A549 (cell line): Measurements from ENCODE around the gene PNISR. TPM values are rescaled to one million over a fixed set of nuclear protein-coding genes. Genes with fewer than 3 reads are reported as not detected.
A peak's percentile ranks its signal among the peaks of the same experiment; 100 is the strongest.

Experiments used
- ATAC-seq, 2 experiments: fragments of 200-7000 bp in 1 of 2; fragments of >200 bp in 1 of 2; cut with Nextera tagmentation in 1 of 2; cut with Tn5 transposase in 1 of 2; 3 replicates each; pipeline versions ENCODE4 v1.8.0 to v1.9.1; 2018 to 2020; ENCODE audit warnings: mild to moderate bottlenecking in 1 of 2, moderate library complexity in 1 of 2
- CTCF ChIA-PET: fragments of 300-600 bp; sonication (Branson Sonifier 250); formaldehyde crosslinking; extraction: SDS; loops from one replicate; lab custom pipeline; 2021; ENCODE audit warnings: antibody characterized with exemption, inconsistent platforms; lab: Yijun Ruan, JAX
- POLR2A ChIA-PET: fragments of 350-600 bp; formaldehyde crosslinking; extraction: SDS; loops from one replicate; lab custom pipeline; 2021; ENCODE audit warnings: antibody characterized with exemption, inconsistent platforms; lab: Yijun Ruan, JAX
- DNase-seq, 2 experiments: peaks; one replicate each; pipeline versions ENCODE4 v3.0.0 to v3.0.0-alpha.2; 2011 to 2016; ENCODE audit warnings: low read depth in 1 of 2, low spot score in 1 of 2
- FAIRE-seq: peaks from 2 replicates; lab custom pipeline; 2011; peaks lifted over from hg19 to GRCh38; lab: Jason Lieb, UNC
- H3K27ac ChIP-seq, 2 experiments: fragments of >200 bp; sonication (Bioruptor Twin); formaldehyde crosslinking; 3 replicates each; pipeline ENCODE4 v1.5.1; 2016 to 2017
- H3K4me1 ChIP-seq: fragments of >200 bp; sonication (Bioruptor Twin); formaldehyde crosslinking; 3 replicates; pipeline ENCODE4 v1.6.1; 2016
- H3K4me2 ChIP-seq: fragments of >200 bp; sonication (Bioruptor Twin); formaldehyde crosslinking; 3 replicates; pipeline ENCODE4 v1.6.1; 2016
- H3K4me3 ChIP-seq: fragments of >200 bp; sonication (Bioruptor Twin); formaldehyde crosslinking; 3 replicates; pipeline ENCODE4 v1.5.1; 2016
- H3K9me3 ChIP-seq: fragments of >200 bp; sonication (Bioruptor Twin); formaldehyde crosslinking; 3 replicates; pipeline ENCODE4 v1.6.1; 2016
- CBX8 ChIP-seq: fragments of 200-600 bp; sonication (generic); IDR thresholded peaks from 2 replicates; pipeline ENCODE4 v1.6.1; 2016
- EHF ChIP-seq: fragments of 250-450 bp; sonication (Bioruptor Pico); IDR thresholded peaks from 2 replicates; pipeline ENCODE4 v1.5.0; 2020; ENCODE audit warnings: mild to moderate bottlenecking
- EP300 ChIP-seq, 2 experiments: fragments of >200 bp; sonication (Bioruptor Twin); formaldehyde crosslinking; IDR thresholded peaks; 2 replicates in 1 of 2; 3 replicates in 1 of 2; pipeline ENCODE4 v1.6.1; 2016 to 2017
- FOSL2 ChIP-seq, 2 experiments: fragments of 450-650 bp in 1 of 2; fragments of >200 bp in 1 of 2; sonication (Bioruptor Twin) in 1 of 2; formaldehyde crosslinking; IDR thresholded peaks; 2 replicates each; pipeline versions ENCODE4 v1.5.0 to v1.6.1; 2016 to 2020; ENCODE audit warnings: mild to moderate bottlenecking in 1 of 2, moderate library complexity in 1 of 2
- GATA3 ChIP-seq: IDR thresholded peaks from 2 replicates; pipeline ENCODE4 v1.6.1; 2012; ENCODE audit warnings: borderline replicate concordance
- HEYL ChIP-seq: fragments of 250-450 bp; sonication (Bioruptor Pico); IDR thresholded peaks from 2 replicates; pipeline ENCODE4 v1.8.0; 2021; ENCODE audit warnings: mild to moderate bottlenecking, moderate library complexity
- HOXA7 ChIP-seq: fragments of 250-450 bp; sonication (Bioruptor Pico); IDR thresholded peaks from 2 replicates; pipeline ENCODE4 v1.5.0; 2020; ENCODE audit warnings: mild to moderate bottlenecking, moderate library complexity
- JUN ChIP-seq, 2 experiments: fragments of >200 bp; sonication (Bioruptor Twin); formaldehyde crosslinking; IDR thresholded peaks; 2 replicates in 1 of 2; 3 replicates in 1 of 2; pipeline ENCODE4 v1.6.1; 2016 to 2017
- JUNB ChIP-seq: fragments of >200 bp; sonication (Bioruptor Twin); formaldehyde crosslinking; IDR thresholded peaks from 2 replicates; pipeline ENCODE4 v1.6.1; 2016
- MAZ ChIP-seq: fragments of 150-350 bp; IDR thresholded peaks from 2 replicates; pipeline ENCODE4 v1.6.1; 2014; ENCODE audit warnings: antibody characterized with exemption, low read depth, low read length, borderline replicate concordance
- NFE2L2 ChIP-seq: fragments of 150-350 bp; conservative IDR thresholded peaks from 2 replicates; pipeline ENCODE4 v1.6.1; 2014; ENCODE audit warnings: low read length
- NPAS2 ChIP-seq: fragments of 250-450 bp; sonication (Bioruptor Pico); IDR thresholded peaks from 2 replicates; pipeline ENCODE4 v1.8.0; 2022; ENCODE audit warnings: mild to moderate bottlenecking, moderate library complexity, borderline replicate concordance
- PHF8 ChIP-seq: fragments of 200-600 bp; sonication (generic); IDR thresholded peaks from 2 replicates; pipeline ENCODE4 v1.6.1; 2016; ENCODE audit warnings: low read depth, mild to moderate bottlenecking, antibody characterized with exemption, moderate library complexity, borderline replicate concordance
- POLR2A ChIP-seq: IDR thresholded peaks from 2 replicates; pipeline ENCODE4 v1.6.1; 2012; ENCODE audit warnings: mild to moderate bottlenecking, low read length
- RAD21 ChIP-seq, 2 experiments: fragments of >200 bp in 1 of 2; sonication (Bioruptor Twin) in 1 of 2; formaldehyde crosslinking in 1 of 2; IDR thresholded peaks in 1 of 2; conservative IDR thresholded peaks in 1 of 2; 2 replicates in 1 of 2; 3 replicates in 1 of 2; pipeline ENCODE4 v1.6.1; 2012 to 2018; ENCODE audit warnings: inconsistent platforms in 1 of 2
- RARB ChIP-seq: fragments of 250-450 bp; sonication (Bioruptor Pico); IDR thresholded peaks from 2 replicates; pipeline ENCODE4 v1.8.0; 2021; ENCODE audit warnings: mild to moderate bottlenecking, moderate library complexity
- RFX5 ChIP-seq: fragments of 450-650 bp; IDR thresholded peaks from 2 replicates; pipeline ENCODE4 v1.7.1; 2014; ENCODE audit warnings: antibody characterized with exemption, mild to moderate bottlenecking, moderate library complexity
- TFCP2L1 ChIP-seq: fragments of 250-450 bp; sonication (Bioruptor Pico); IDR thresholded peaks from 2 replicates; pipeline ENCODE4 v1.5.0; 2021; ENCODE audit warnings: mild to moderate bottlenecking
- TP53 ChIP-seq: fragments of 250-450 bp; sonication (Bioruptor Pico); IDR thresholded peaks from 2 replicates; pipeline ENCODE4 v1.5.0; 2021; ENCODE audit warnings: mild to moderate bottlenecking, moderate library complexity
- ZC3H11A ChIP-seq: fragments of 450-650 bp; IDR thresholded peaks from 2 replicates; pipeline ENCODE4 v1.6.1; 2014; ENCODE audit warnings: antibody characterized with exemption, mild to moderate bottlenecking
- ZFP36 ChIP-seq: fragments of 450-650 bp; IDR thresholded peaks from 2 replicates; pipeline ENCODE4 v1.6.1; 2014; ENCODE audit warnings: borderline replicate concordance; ENCODE audit not compliant: partially characterized antibody
- WGBS: methylation state at CpG from one replicate; pipeline ENCODE4 v1.1.6; 2017; ENCODE audit errors: missing lambda C conversion rate; 5-methylcytosine and 5-hydroxymethylcytosine counted together
- polyA plus RNA-seq, 4 experiments: library from polyadenylated mRNA; depleted of rRNA in 3 of 4; stranded (reverse); fragments of >200 nt; fragmentation: RNase III in 1 of 4; extraction: RNeasy Plus Mini Kit Qiagen cat#74134 plus additional on column Dnase treatment in 1 of 4; gene quantifications; 2 replicates in 3 of 4; 3 replicates in 1 of 4; pipeline ENCODE4 v1.2.3, GENCODE V29; 2011 to 2017
- TF ChIP-seq, protein P1 (sequence below): fragments of >200 bp; sonication (Bioruptor Twin); formaldehyde crosslinking; IDR thresholded peaks from 3 replicates; pipeline ENCODE4 v1.5.1; 2016
- TF ChIP-seq, protein P2 (sequence below): fragments of 200-600 bp; sonication (generic); IDR thresholded peaks from 2 replicates; pipeline ENCODE4 v1.6.1; 2016; ENCODE audit warnings: antibody characterized with exemption, mild to moderate bottlenecking, moderate library complexity
- TF ChIP-seq, protein P3 (sequence below): fragments of >200 bp; sonication (Bioruptor Twin); formaldehyde crosslinking; IDR thresholded peaks from 3 replicates; pipeline ENCODE4 v1.6.1; 2016
- TF ChIP-seq, protein P4 (sequence below): fragments of >200 bp; sonication (Bioruptor Twin); formaldehyde crosslinking; IDR thresholded peaks from 2 replicates; pipeline ENCODE4 v1.6.1; 2016

PNISR gene
- polyA plus RNA-seq, 2 of the 4 experiments (the other 2 are of a cell fraction) = 51.5 to 53.7 TPM

DNA sequence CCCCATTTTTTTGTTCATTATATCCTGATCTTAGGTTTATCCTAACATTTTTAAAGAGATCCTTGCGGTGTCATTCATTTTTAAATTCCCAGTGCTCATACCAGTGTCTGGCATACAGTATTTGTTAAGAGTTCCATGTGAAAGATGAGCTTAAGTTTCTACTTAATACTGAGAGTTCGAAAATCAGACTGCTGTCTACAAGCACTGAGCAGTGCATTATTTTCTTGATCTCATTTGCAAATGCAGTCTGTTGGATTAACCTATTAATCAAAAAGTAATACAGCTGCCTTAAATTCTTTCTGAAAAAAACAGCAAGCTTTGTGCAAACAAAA is 31.8 kb downstream of the PNISR start:
- no peaks in the 10 kb centered on the region for H3K9me3 ChIP-seq
- peak overlapping the region; percentile 83 to 95 for H3K27ac ChIP-seq
- FAIRE-seq (no peak), ATAC-seq (peak; percentile 13 to 26; a peak in 3 of 6 replicates), DNase-seq (no peak)
- no peak for TF ChIP-seq MAZ
- TF ChIP-seq TFCP2L1 (CRISPR knock-in tag) = no peak
- TF ChIP-seq EP300 (IDR thresholded peaks at IDR 0.05) = no peak
- no peak for TF ChIP-seq PHF8
- TF ChIP-seq HOXA7 = no peak
- TF ChIP-seq ZC3H11A = no peak
- TF ChIP-seq ZFP36 = no peak
- no peak for TF ChIP-seq POLR2A
- ChIA-PET CTCF (interaction anchor here (1.3 to 1.6 kb wide), 5 partner anchors 12 to 63 kb away, joined by 3 to 5 read pairs (median 4); no protein-coding TSS in a partner anchor), POLR2A (interaction anchor here (0.6 to 1.7 kb wide), 11 partner anchors 9 to 468 kb away, joined by 3 to 13 read pairs (median 4); partner anchors contain the start of genes CCNC, FAXC and PNISR)
- H3K4me2 ChIP-seq = peak overlapping the region; percentile 76
- 39% methylated on average over 2 of the region's 2 CpGs for WGBS
- H3K4me3 ChIP-seq = peak overlapping the region; percentile 59
- H3K4me1 ChIP-seq = peaks cover 4% of the 10 kb centered on the region; the same call in 1 of the 3 replicates

- FAIRE-seq = no peak
Observed at GRCh38 chr6:99390896-99391295, 34.2 kb downstream of the PNISR start.

GRCh38 chr6:99384507-99384906 is 40.6 kb downstream of the PNISR start:
- Histone ChIP-seq H3K27ac (no peak overlapping the region), H3K4me1 (no peaks in the 10 kb centered on the region)
- CTCF ChIA-PET = interaction anchor here (1.5 kb wide), 1 partner anchor 50 kb away, joined by 3 read pairs; no protein-coding TSS in a partner anchor
- DNase-seq = no peak
- TF ChIP-seq FOSL2 (IDR thresholded peaks at IDR 0.05) (no peak), FOSL2 (CRISPR knock-in tag; IDR thresholded peaks at IDR 0.05) (no peak)
- TF ChIP-seq, protein P1, sequence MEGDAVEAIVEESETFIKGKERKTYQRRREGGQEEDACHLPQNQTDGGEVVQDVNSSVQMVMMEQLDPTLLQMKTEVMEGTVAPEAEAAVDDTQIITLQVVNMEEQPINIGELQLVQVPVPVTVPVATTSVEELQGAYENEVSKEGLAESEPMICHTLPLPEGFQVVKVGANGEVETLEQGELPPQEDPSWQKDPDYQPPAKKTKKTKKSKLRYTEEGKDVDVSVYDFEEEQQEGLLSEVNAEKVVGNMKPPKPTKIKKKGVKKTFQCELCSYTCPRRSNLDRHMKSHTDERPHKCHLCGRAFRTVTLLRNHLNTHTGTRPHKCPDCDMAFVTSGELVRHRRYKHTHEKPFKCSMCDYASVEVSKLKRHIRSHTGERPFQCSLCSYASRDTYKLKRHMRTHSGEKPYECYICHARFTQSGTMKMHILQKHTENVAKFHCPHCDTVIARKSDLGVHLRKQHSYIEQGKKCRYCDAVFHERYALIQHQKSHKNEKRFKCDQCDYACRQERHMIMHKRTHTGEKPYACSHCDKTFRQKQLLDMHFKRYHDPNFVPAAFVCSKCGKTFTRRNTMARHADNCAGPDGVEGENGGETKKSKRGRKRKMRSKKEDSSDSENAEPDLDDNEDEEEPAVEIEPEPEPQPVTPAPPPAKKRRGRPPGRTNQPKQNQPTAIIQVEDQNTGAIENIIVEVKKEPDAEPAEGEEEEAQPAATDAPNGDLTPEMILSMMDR = no peak
- TF ChIP-seq, all 56 proteins: peak for 0
- Histone ChIP-seq H3K9me3 (no peaks in the 10 kb centered on the region), H3K4me2 (no peak overlapping the region), H3K4me3 (no peak overlapping the region)
- POLR2A ChIA-PET = no interaction called here
- ATAC-seq = no peak
- no peak for FAIRE-seq
- WGBS = 86% methylated on average over 3 of the region's 3 CpGs

More at GRCh38 chr6:99390896-99391295, 34.2 kb downstream of the PNISR start:
- CTCF ChIA-PET = no interaction called here
- DNase-seq = no peak
- no peak overlapping the region for H3K4me2 ChIP-seq
- no peak for ATAC-seq
- WGBS = 81% methylated on average over 3 of the region's 3 CpGs
- H3K4me1 ChIP-seq = peaks cover 4% of the 10 kb centered on the region; the same call in 1 of the 3 replicates
- TF ChIP-seq HEYL (no peak), NPAS2 (CRISPR knock-in tag) (no peak), RFX5 (no peak), NFE2L2 (no peak), ZC3H11A (peak; percentile 74)
- TF ChIP-seq, all 56 proteins: peak for 1
- no peaks in the 10 kb centered on the region for H3K9me3 ChIP-seq
- no peak overlapping the region for H3K27ac ChIP-seq
- POLR2A ChIA-PET = no interaction called here
- H3K4me3 ChIP-seq = no peak overlapping the region

GRCh38 chr6:99378636-99379035 is 46.5 kb downstream of the PNISR start:
- Histone ChIP-seq H3K4me1 (no peaks in the 10 kb centered on the region), H3K4me3 (no peak overlapping the region), H3K27ac (no peak overlapping the region), H3K9me3 (no peaks in the 10 kb centered on the region), H3K4me2 (no peak overlapping the region)
- CTCF ChIA-PET = no interaction called here
- DNase-seq (no peak), FAIRE-seq (no peak), ATAC-seq (no peak)
- POLR2A ChIA-PET = no interaction called here
- TF ChIP-seq RFX5 (no peak), GATA3 (no peak), TP53 (CRISPR knock-in tag) (no peak), CBX8 (no peak), TFCP2L1 (CRISPR knock-in tag) (no peak), HOXA7 (no peak), RAD21 (conservative IDR thresholded peaks at IDR 0.05 in 1 of 2, IDR thresholded peaks at IDR 0.05 in 1 of 2) (no peak), FOSL2 (IDR thresholded peaks at IDR 0.05) (no peak), FOSL2 (CRISPR knock-in tag; IDR thresholded peaks at IDR 0.05) (no peak), JUN (IDR thresholded peaks at IDR 0.05) (no peak), RARB (CRISPR knock-in tag) (no peak), EHF (CRISPR knock-in tag) (no peak), JUNB (no peak)
- TF ChIP-seq, protein P2, sequence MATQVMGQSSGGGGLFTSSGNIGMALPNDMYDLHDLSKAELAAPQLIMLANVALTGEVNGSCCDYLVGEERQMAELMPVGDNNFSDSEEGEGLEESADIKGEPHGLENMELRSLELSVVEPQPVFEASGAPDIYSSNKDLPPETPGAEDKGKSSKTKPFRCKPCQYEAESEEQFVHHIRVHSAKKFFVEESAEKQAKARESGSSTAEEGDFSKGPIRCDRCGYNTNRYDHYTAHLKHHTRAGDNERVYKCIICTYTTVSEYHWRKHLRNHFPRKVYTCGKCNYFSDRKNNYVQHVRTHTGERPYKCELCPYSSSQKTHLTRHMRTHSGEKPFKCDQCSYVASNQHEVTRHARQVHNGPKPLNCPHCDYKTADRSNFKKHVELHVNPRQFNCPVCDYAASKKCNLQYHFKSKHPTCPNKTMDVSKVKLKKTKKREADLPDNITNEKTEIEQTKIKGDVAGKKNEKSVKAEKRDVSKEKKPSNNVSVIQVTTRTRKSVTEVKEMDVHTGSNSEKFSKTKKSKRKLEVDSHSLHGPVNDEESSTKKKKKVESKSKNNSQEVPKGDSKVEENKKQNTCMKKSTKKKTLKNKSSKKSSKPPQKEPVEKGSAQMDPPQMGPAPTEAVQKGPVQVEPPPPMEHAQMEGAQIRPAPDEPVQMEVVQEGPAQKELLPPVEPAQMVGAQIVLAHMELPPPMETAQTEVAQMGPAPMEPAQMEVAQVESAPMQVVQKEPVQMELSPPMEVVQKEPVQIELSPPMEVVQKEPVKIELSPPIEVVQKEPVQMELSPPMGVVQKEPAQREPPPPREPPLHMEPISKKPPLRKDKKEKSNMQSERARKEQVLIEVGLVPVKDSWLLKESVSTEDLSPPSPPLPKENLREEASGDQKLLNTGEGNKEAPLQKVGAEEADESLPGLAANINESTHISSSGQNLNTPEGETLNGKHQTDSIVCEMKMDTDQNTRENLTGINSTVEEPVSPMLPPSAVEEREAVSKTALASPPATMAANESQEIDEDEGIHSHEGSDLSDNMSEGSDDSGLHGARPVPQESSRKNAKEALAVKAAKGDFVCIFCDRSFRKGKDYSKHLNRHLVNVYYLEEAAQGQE = no peak
- TF ChIP-seq, protein P3, sequence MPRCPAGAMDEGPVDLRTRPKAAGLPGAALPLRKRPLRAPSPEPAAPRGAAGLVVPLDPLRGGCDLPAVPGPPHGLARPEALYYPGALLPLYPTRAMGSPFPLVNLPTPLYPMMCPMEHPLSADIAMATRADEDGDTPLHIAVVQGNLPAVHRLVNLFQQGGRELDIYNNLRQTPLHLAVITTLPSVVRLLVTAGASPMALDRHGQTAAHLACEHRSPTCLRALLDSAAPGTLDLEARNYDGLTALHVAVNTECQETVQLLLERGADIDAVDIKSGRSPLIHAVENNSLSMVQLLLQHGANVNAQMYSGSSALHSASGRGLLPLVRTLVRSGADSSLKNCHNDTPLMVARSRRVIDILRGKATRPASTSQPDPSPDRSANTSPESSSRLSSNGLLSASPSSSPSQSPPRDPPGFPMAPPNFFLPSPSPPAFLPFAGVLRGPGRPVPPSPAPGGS = no peak
- TF ChIP-seq, protein P4, sequence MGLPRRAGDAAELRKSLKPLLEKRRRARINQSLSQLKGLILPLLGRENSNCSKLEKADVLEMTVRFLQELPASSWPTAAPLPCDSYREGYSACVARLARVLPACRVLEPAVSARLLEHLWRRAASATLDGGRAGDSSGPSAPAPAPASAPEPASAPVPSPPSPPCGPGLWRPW = no peak
